Colonic mucosa (tissue), 4 donors: ENCODE measurements around the gene SMO. TPM values are rescaled to one million over a fixed set of nuclear protein-coding genes. Genes with fewer than 3 reads are reported as not detected.

Experiments
- DNase-seq: peaks from one replicate; pipeline ENCODE4 v3.0.0-alpha.2; 2020
- H3K27ac ChIP-seq: fragments of 200-600 bp; one replicate; pipeline ENCODE4 v1.8.0; 2021
- H3K27me3 ChIP-seq: fragments of 200-600 bp; one replicate; pipeline ENCODE4 v1.8.0; 2021
- H3K36me3 ChIP-seq: fragments of 200-600 bp; one replicate; pipeline ENCODE4 v1.8.0; 2021
- H3K4me1 ChIP-seq: fragments of 200-600 bp; one replicate; pipeline ENCODE4 v1.8.0; 2021; ENCODE audit warnings: mild to moderate bottlenecking
- H3K4me3 ChIP-seq: fragments of 200-600 bp; one replicate; pipeline ENCODE4 v1.8.0; 2021
- H3K9ac ChIP-seq, 2 donors: one replicate each; pipeline ENCODE4 v1.7.0; 2013; ENCODE audit warnings: control low read depth in 2 of 2, low read depth in 2 of 2, low read length in 2 of 2
- H3K9me3 ChIP-seq: fragments of 200-600 bp; one replicate; pipeline ENCODE4 v1.8.0; 2021
- intact Hi-C: fragments of 100-400 bp; cut with DNase I; formaldehyde crosslinking; loops from one replicate; pipeline ENCODE4 v1.14.1; 2022
- total RNA-seq, 2 donors: library from RNA; stranded (reverse); fragmentation: NEBNext Ultra II Directional in 1 of 2; extraction: Animal tissue kit (Norgen Biotek cat#: 25700) in 1 of 2; gene quantifications; one replicate each; pipeline ENCODE4 v1.2.1, GENCODE V29; 2021
- TF ChIP-seq, protein P1 (sequence below): fragments of 200-600 bp; IDR thresholded peaks from one replicate; pipeline ENCODE4 v1.8.0; 2022; ENCODE audit warnings: antibody characterized with exemption, mild to moderate bottlenecking
- donor health status: healthy.
- donor health status: DM: no; HTN: no; CAD: no.
- donor health status: DM: no; HTN: no; CAD: no.

Gene SMO
- total RNA-seq, 2 donors from 2014 or later = 1.6 to 3.6 TPM

DNA sequence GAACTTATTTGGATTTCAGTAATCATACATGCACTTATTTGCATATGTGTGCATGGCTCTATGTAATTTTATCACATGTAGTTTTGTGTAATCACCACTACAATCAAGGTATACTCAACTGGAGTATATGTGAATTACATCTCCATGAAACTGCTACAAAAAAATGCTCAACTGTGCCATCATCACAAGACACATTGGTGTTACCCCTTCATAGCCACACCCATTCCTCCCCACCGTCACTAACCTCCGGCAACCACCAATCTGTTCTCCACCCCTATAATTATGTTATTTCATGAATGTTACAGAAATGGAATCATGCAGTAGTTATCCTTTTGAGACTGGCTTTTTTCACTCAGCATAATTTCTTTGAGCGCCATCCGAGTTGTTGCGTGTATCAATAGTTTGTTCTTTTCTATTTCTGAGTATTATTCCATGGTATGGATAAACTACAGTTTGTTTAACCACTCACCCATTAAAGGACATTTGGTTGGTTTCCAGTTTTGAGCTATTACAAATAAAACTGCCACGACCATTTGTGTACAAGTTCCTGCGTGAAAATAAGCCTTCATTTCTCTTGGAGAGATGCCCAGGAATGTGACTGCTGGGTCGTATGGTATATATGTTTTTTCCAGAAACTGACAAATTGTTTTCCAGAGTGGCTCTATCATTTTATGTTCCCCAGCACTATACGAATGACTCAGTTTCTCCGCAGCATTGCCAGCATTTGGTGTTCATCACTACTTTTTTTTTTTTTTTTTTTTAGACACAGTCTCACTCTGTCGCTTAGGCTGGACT is 11.3 kb upstream of the SMO start:
- intact Hi-C loops = no loop called here
- Histone ChIP-seq H3K9me3 (no peaks in the 10 kb centered on the region), H3K36me3 (no peaks in the 10 kb centered on the region), H3K4me1 (no peaks in the 10 kb centered on the region), H3K4me3 (no peak overlapping the region), H3K27me3 (no peaks in the 10 kb centered on the region), H3K9ac (no peak overlapping the region), H3K27ac (no peak overlapping the region)
- TF ChIP-seq, protein P1, sequence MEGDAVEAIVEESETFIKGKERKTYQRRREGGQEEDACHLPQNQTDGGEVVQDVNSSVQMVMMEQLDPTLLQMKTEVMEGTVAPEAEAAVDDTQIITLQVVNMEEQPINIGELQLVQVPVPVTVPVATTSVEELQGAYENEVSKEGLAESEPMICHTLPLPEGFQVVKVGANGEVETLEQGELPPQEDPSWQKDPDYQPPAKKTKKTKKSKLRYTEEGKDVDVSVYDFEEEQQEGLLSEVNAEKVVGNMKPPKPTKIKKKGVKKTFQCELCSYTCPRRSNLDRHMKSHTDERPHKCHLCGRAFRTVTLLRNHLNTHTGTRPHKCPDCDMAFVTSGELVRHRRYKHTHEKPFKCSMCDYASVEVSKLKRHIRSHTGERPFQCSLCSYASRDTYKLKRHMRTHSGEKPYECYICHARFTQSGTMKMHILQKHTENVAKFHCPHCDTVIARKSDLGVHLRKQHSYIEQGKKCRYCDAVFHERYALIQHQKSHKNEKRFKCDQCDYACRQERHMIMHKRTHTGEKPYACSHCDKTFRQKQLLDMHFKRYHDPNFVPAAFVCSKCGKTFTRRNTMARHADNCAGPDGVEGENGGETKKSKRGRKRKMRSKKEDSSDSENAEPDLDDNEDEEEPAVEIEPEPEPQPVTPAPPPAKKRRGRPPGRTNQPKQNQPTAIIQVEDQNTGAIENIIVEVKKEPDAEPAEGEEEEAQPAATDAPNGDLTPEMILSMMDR = no peak
- no peak for DNase-seq

DNA sequence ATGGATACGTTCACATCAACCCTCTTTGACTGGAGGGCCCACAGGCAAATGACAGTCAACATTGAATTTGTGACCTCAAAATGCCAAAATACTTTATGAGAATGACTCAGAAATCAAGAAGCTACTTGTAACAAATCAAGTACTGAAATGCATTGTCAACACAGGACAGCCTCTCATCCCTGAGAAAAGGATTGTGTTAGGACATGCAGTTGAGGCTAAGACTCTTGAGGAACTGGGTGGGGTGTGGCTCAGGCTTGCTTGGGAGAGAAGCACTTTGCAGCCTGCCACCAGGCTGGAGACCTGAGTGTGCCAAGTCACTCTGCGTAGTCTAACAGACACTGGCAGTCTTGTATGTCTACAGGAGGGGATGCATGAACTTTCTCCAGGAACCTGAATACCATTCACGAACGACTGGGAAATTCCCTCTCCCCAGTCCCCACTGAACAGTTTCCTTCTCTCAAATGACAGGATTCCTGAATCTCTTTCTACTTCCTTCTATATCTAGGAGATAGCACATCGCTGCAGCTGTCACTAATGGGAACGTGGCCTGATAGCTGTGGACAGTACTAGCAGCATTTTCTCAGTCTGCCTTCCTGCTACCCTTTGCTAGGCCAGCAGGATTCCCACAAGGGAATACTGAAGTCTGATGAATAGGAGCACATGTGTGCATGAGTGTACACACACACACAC is 3.3 kb upstream of the SMO start:
- intact Hi-C loops = no loop called here
- H3K4me1 ChIP-seq = no peaks in the 10 kb centered on the region

DNA sequence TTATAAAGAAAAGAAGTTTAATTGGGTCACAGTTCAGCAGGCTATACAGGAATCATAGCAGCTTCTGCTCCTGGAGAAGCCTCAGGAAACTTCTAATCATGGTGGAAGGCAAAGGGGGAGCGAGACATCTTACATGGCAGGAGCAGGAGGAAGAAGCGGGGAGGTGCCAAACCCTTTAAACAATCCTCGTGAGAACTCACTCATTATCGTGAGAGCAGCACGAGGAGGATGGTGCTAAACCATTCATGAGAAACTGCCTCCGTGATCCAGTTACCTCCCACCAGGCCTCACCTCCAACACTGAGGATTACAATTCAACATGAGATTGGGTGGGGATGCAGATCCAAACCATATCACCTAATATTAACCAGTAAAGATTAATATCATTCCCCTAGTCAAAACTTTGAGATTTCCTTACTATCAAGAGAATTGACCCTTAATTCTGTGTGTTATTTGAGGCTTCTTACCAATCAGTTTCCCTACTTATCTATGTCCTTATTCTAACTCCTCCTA is 1.6 kb upstream of the SMO start:
- no peaks in the 10 kb centered on the region for H3K36me3 ChIP-seq
- no peaks in the 10 kb centered on the region for H3K4me1 ChIP-seq
- H3K9ac ChIP-seq = no peak overlapping the region
- intact Hi-C loops = no loop called here
- H3K27me3 ChIP-seq = peaks cover 15% of the 10 kb centered on the region
- no peaks in the 10 kb centered on the region for H3K9me3 ChIP-seq
- TF ChIP-seq, protein P1 = no peak
- DNase-seq = no peak
- no peak overlapping the region for H3K4me3 ChIP-seq
- no peak overlapping the region for H3K27ac ChIP-seq

More for the DNA sequence above, 3.3 kb upstream of the SMO start:
- Histone ChIP-seq H3K27me3 (peaks cover 12% of the 10 kb centered on the region), H3K36me3 (no peaks in the 10 kb centered on the region), H3K9me3 (no peaks in the 10 kb centered on the region), H3K9ac (no peak overlapping the region), H3K4me3 (no peak overlapping the region), H3K27ac (no peak overlapping the region)
- DNase-seq = no peak
- TF ChIP-seq, protein P1 = no peak

DNA sequence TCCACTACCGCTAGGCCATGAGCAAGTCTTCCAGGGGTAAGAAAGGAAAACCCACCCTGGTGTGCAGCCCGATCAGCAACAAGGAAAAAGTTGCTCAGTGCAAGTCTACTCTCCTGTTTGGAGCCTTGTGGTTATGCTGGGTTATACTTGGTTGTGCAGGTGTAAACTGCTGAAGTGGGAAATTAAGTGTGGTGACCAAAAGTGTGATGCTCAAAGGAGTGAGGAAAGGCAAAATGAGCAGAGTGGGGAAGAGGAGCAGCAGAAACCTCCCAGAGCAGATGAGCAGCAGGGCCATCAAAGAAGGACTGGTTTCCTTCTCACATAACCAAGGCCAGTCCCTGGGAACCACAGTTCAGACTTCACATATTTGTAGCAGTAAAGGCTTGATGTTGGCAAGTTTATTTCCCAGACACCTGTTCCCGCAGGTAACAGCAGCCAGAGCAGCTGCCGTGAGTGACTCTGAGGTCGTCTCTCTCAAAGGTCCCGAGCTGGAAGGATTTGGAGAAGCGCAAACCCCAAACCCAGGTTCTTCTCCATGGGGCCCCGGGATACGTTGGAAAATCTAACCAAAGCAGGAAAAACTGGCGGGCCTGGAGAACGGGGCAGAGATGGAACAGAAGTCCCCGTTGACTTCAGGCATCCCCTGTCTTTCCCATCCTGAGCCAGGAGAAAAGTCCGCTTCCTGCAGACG is 607 bp upstream of the SMO start:
- intact Hi-C loops = no loop called here
- TF ChIP-seq, protein P1 = no peak
- no peak for DNase-seq
- Histone ChIP-seq H3K36me3 (no peaks in the 10 kb centered on the region), H3K9me3 (no peaks in the 10 kb centered on the region), H3K27me3 (peaks cover 15% of the 10 kb centered on the region), H3K4me1 (no peaks in the 10 kb centered on the region), H3K4me3 (peak overlapping the region; percentile 68), H3K9ac (peak overlapping the region in 1 of 2 donors; percentile 60), H3K27ac (no peak overlapping the region)

DNA sequence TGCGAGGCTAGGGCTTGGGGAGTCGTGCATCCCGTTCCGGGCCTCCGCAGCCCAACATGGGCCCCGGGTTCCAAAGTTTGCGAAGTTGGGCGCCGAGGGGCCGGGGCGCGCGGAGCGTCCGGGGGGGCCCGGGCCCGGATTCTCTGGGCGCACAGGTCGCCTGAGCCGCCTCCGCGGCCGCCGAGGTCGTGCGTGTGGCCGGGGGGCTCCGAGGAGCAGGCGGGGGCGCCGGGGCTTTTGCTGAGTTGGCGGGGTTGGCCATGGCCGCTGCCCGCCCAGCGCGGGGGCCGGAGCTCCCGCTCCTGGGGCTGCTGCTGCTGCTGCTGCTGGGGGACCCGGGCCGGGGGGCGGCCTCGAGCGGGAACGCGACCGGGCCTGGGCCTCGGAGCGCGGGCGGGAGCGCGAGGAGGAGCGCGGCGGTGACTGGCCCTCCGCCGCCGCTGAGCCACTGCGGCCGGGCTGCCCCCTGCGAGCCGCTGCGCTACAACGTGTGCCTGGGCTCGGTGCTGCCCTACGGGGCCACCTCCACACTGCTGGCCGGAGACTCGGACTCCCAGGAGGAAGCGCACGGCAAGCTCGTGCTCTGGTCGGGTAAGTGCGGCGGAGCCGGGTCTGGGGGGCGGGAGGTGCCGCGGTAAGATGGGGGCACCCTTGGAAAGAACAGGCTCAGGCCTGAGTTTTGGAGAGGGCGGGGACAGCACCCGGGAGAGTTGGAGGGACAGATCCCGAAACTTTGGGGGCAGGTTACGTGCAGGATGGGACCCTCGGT is 643 bp downstream of the SMO start:
- H3K36me3 ChIP-seq = no peaks in the 10 kb centered on the region
- peak overlapping the region; percentile 51 to 60 for H3K9ac ChIP-seq
- peak overlapping the region; percentile 68 for H3K4me3 ChIP-seq
- no peaks in the 10 kb centered on the region for H3K4me1 ChIP-seq
- peaks cover 15% of the 10 kb centered on the region for H3K27me3 ChIP-seq
- H3K27ac ChIP-seq = no peak overlapping the region
- intact Hi-C loops = no loop called here
- no peak for DNase-seq
- TF ChIP-seq, protein P1 = no peak
- H3K9me3 ChIP-seq = no peaks in the 10 kb centered on the region
